Body of pancreas (tissue), 4 donors: ENCODE data around the gene EMX1.

ENCODE experiments used
- POLR2A ChIP-seq, 3 donors: fragments of 450-650 bp; IDR thresholded peaks; one replicate each; pipeline ENCODE4 v1.6.1; 2016; ENCODE audit warnings: antibody characterized with exemption in 3 of 3, mild to moderate bottlenecking in 2 of 3
- TF ChIP-seq, protein P1 (sequence below), 7 experiments: fragments of 450-650 bp in 4 of 7; fragments of 200-600 bp in 3 of 7; sonication (generic) in 3 of 7; IDR thresholded peaks; one replicate each; pipeline ENCODE4 v1.5.1; 2016 to 2019; ENCODE audit warnings: antibody characterized with exemption in 7 of 7

- TF ChIP-seq, protein P1, sequence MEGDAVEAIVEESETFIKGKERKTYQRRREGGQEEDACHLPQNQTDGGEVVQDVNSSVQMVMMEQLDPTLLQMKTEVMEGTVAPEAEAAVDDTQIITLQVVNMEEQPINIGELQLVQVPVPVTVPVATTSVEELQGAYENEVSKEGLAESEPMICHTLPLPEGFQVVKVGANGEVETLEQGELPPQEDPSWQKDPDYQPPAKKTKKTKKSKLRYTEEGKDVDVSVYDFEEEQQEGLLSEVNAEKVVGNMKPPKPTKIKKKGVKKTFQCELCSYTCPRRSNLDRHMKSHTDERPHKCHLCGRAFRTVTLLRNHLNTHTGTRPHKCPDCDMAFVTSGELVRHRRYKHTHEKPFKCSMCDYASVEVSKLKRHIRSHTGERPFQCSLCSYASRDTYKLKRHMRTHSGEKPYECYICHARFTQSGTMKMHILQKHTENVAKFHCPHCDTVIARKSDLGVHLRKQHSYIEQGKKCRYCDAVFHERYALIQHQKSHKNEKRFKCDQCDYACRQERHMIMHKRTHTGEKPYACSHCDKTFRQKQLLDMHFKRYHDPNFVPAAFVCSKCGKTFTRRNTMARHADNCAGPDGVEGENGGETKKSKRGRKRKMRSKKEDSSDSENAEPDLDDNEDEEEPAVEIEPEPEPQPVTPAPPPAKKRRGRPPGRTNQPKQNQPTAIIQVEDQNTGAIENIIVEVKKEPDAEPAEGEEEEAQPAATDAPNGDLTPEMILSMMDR (IDR thresholded peaks at IDR 0.05) = no peak
- TF ChIP-seq POLR2A (IDR thresholded peaks at IDR 0.05) = no peak
Observed at GRCh38 chr2:72959554-72959953, 42.2 kb downstream of the EMX1 start.
